DOHH2 (cell line): ENCODE data around the gene TEC.

Experiments used
- CTCF ChIP-seq: fragments of 200-600 bp; sonication (generic); IDR thresholded peaks from one replicate; pipeline ENCODE4 v1.5.1; 2014; ENCODE audit warnings: antibody characterized with exemption, mild to moderate bottlenecking, low read depth, low read length; ENCODE audit not compliant: poor library complexity, severe bottlenecking
- EZH2phosphoT487 ChIP-seq: fragments of 200-600 bp; sonication (generic); IDR thresholded peaks from 2 replicates; pipeline ENCODE4 v1.6.1; 2017; ENCODE audit warnings: borderline replicate concordance, mild to moderate bottlenecking, antibody characterized with exemption, low read length, moderate library complexity, mixed read lengths

DNA sequence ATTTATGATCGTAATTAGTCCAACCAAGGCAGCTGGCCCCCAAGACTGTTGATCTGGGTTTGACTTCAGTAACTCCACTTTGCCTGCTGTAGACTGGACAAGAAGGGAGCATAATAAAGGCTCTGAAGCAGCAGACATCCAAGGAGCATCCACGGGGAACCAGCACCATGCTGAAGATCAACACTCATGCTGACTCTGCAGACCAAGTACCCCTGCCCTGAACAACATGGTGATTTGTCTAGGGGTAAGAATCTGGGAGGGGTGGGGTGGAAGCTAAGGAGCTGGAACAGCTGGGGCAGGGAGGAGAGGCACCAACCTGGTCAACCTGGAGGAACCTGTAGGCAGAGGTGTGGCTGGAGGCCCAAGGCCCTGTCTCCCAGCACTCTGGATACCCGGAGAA lies 2.1 kb downstream of the TEC start:
- TF ChIP-seq CTCF, result no peak
- TF ChIP-seq EZH2phosphoT487, result no peak
